ENCODE results near the gene CLDN24.
"Not testable (repeated sequence)": the region's sequence is repeated elsewhere in the genome, so short reads cannot be mapped to it uniquely, and the experiment has no call there.

CLDN24 gene

GRCh38 chr4:183329244-183329643, 7.0 kb upstream of the CLDN24 start:
- Histone ChIP-seq H3K9me2 (ENCODE audit: low read depth, low read length) (no peaks in the 10 kb centered on the region), H3K36me3 (ENCODE audit: insufficient read depth, low read length) (no peaks in the 10 kb centered on the region), H3F3A (ENCODE audit: insufficient read depth, low read length) (no peaks in the 10 kb centered on the region), H3K4me1 (ENCODE audit: insufficient read depth, low read length, severe bottlenecking) (no peaks in the 10 kb centered on the region), H3K27ac (ENCODE audit: low read depth, low read length, poor library complexity, severe bottlenecking) (no peak overlapping the region), H3K9ac (ENCODE audit: low read length) (no peak overlapping the region), H2AFZ (ENCODE audit: low read length) (no peak overlapping the region), H4K20me1 (ENCODE audit: insufficient read depth, low read length) (no peaks in the 10 kb centered on the region), H3K9me3 (ENCODE audit: low read length) (no peaks in the 10 kb centered on the region), H3K4me3 (ENCODE audit: low read depth, low read length, poor library complexity, severe bottlenecking) (no peak overlapping the region), H3K79me2 (ENCODE audit: insufficient read depth, low read length) (no peaks in the 10 kb centered on the region), H3K27me3 (ENCODE audit: insufficient read depth, low read length) (peaks cover 13% of the 10 kb centered on the region; the same call in 1 of the 2 replicates), H3K4me2 (ENCODE audit: low read length) (no peak overlapping the region)
- TF ChIP-seq EZH2 (IDR thresholded peaks at IDR 0.05; ENCODE audit: borderline replicate concordance, low read length) (no peak), CTCF (IDR thresholded peaks at IDR 0.05; ENCODE audit: low read length) (no peak)

GRCh38 chr4:183328832-183329231, 6.6 kb upstream of the CLDN24 start:
- Histone ChIP-seq H3K9ac (ENCODE audit: low read length) (no peak overlapping the region), H3K27ac (ENCODE audit: low read depth, low read length, poor library complexity, severe bottlenecking) (no peak overlapping the region), H3K27me3 (ENCODE audit: insufficient read depth, low read length) (peaks cover 11% of the 10 kb centered on the region; the same call in 1 of the 2 replicates), H2AFZ (ENCODE audit: low read length) (no peak overlapping the region), H3F3A (ENCODE audit: insufficient read depth, low read length) (no peaks in the 10 kb centered on the region), H4K20me1 (ENCODE audit: insufficient read depth, low read length) (no peaks in the 10 kb centered on the region), H3K79me2 (ENCODE audit: insufficient read depth, low read length) (no peaks in the 10 kb centered on the region), H3K4me3 (ENCODE audit: low read depth, low read length, poor library complexity, severe bottlenecking) (no peak overlapping the region), H3K4me1 (ENCODE audit: insufficient read depth, low read length, severe bottlenecking) (no peaks in the 10 kb centered on the region), H3K36me3 (ENCODE audit: insufficient read depth, low read length) (no peaks in the 10 kb centered on the region), H3K9me3 (ENCODE audit: low read length) (no peaks in the 10 kb centered on the region), H3K4me2 (ENCODE audit: low read length) (no peak overlapping the region), H3K9me2 (ENCODE audit: low read depth, low read length) (no peaks in the 10 kb centered on the region)
- no peak for TF ChIP-seq EZH2 (IDR thresholded peaks at IDR 0.05; ENCODE audit: borderline replicate concordance, low read length)

GRCh38 chr4:183327827-183328226, 5.6 kb upstream of the CLDN24 start:
- Histone ChIP-seq H2AFZ (ENCODE audit: low read length) (no peak overlapping the region), H3K36me3 (ENCODE audit: insufficient read depth, low read length) (no peaks in the 10 kb centered on the region), H3K27ac (ENCODE audit: low read depth, low read length, poor library complexity, severe bottlenecking) (no peak overlapping the region), H3K9ac (ENCODE audit: low read length) (no peak overlapping the region), H3K4me3 (ENCODE audit: low read depth, low read length, poor library complexity, severe bottlenecking) (no peak overlapping the region), H3K4me1 (ENCODE audit: insufficient read depth, low read length, severe bottlenecking) (no peaks in the 10 kb centered on the region), H4K20me1 (ENCODE audit: insufficient read depth, low read length) (no peaks in the 10 kb centered on the region), H3K9me2 (ENCODE audit: low read depth, low read length) (no peaks in the 10 kb centered on the region), H3K79me2 (ENCODE audit: insufficient read depth, low read length) (no peaks in the 10 kb centered on the region), H3K27me3 (ENCODE audit: insufficient read depth, low read length) (peaks cover 10% of the 10 kb centered on the region; the same call in 1 of the 2 replicates), H3K4me2 (ENCODE audit: low read length) (no peak overlapping the region), H3F3A (ENCODE audit: insufficient read depth, low read length) (no peaks in the 10 kb centered on the region), H3K9me3 (ENCODE audit: low read length) (no peaks in the 10 kb centered on the region)
- no peak for TF ChIP-seq CTCF (IDR thresholded peaks at IDR 0.05; ENCODE audit: low read length)

GRCh38 chr4:183326853-183327252, 4.6 kb upstream of the CLDN24 start:
- TF ChIP-seq CTCF (IDR thresholded peaks at IDR 0.05; ENCODE audit: low read length) (no peak), EZH2 (IDR thresholded peaks at IDR 0.05; ENCODE audit: borderline replicate concordance, low read length) (no peak)
- H3K36me3 ChIP-seq (ENCODE audit: insufficient read depth, low read length): no peaks in the 10 kb centered on the region
- no peaks in the 10 kb centered on the region for H3K9me2 ChIP-seq (ENCODE audit: low read depth, low read length)
- no peaks in the 10 kb centered on the region for H3K4me1 ChIP-seq (ENCODE audit: insufficient read depth, low read length, severe bottlenecking)
- H3F3A ChIP-seq (ENCODE audit: insufficient read depth, low read length): no peaks in the 10 kb centered on the region
- no peak overlapping the region for H3K4me2 ChIP-seq (ENCODE audit: low read length)
- no peaks in the 10 kb centered on the region for H3K79me2 ChIP-seq (ENCODE audit: insufficient read depth, low read length)
- H2AFZ ChIP-seq (ENCODE audit: low read length): no peak overlapping the region
- no peak overlapping the region for H3K9ac ChIP-seq (ENCODE audit: low read length)
- no peak overlapping the region for H3K4me3 ChIP-seq (ENCODE audit: low read depth, low read length, poor library complexity, severe bottlenecking)
- H4K20me1 ChIP-seq (ENCODE audit: insufficient read depth, low read length): no peaks in the 10 kb centered on the region
- no peaks in the 10 kb centered on the region for H3K9me3 ChIP-seq (ENCODE audit: low read length)
- H3K27me3 ChIP-seq (ENCODE audit: insufficient read depth, low read length): peaks cover 7% of the 10 kb centered on the region; the same call in 1 of the 2 replicates
- no peak overlapping the region for H3K27ac ChIP-seq (ENCODE audit: low read depth, low read length, poor library complexity, severe bottlenecking)

GRCh38 chr4:183326387-183326786, 4.2 kb upstream of the CLDN24 start:
- not testable (repeated sequence) for H3K4me1 ChIP-seq (ENCODE audit: insufficient read depth, low read length, severe bottlenecking); H3K4me3 ChIP-seq (ENCODE audit: low read depth, low read length, poor library complexity, severe bottlenecking); H3K9me3 ChIP-seq (ENCODE audit: low read length); H3F3A ChIP-seq (ENCODE audit: insufficient read depth, low read length); H4K20me1 ChIP-seq (ENCODE audit: insufficient read depth, low read length); H3K27me3 ChIP-seq (ENCODE audit: insufficient read depth, low read length); H3K79me2 ChIP-seq (ENCODE audit: insufficient read depth, low read length); H3K36me3 ChIP-seq (ENCODE audit: insufficient read depth, low read length); H3K27ac ChIP-seq (ENCODE audit: low read depth, low read length, poor library complexity, severe bottlenecking); H3K9me2 ChIP-seq (ENCODE audit: low read depth, low read length); H2AFZ ChIP-seq (ENCODE audit: low read length); H3K9ac ChIP-seq (ENCODE audit: low read length); H3K4me2 ChIP-seq (ENCODE audit: low read length)

Measured in OCI-LY1 (cell line).